Activated CD4-positive, alpha-beta T cell treated with anti-CD3 and anti-CD28 coated beads, Interleukin-2, amount 50 U/mL, for 24 hours (primary cell): ENCODE measurements around the gene FKRP.
A peak's percentile ranks its signal among the peaks of the same experiment; 100 is the strongest.
"Not testable (repeated sequence)": the region's sequence is repeated elsewhere in the genome, so short reads cannot be mapped to it uniquely, and the experiment has no call there.

Source experiments
- DNase-seq, 2 donors: peaks; one replicate each; pipeline ENCODE4 v3.0.0-alpha.2; 2020; ENCODE audit warnings: low read depth in 1 of 2, low spot score in 1 of 2

The FKRP gene

GRCh38 chr19:46756544-46756888 is 10.7 kb downstream of the FKRP start:
- no peak for DNase-seq

- no peak for DNase-seq
These were observed 13.3 kb downstream of the FKRP start for GRCh38 chr19:46759206-46759605.

DNA sequence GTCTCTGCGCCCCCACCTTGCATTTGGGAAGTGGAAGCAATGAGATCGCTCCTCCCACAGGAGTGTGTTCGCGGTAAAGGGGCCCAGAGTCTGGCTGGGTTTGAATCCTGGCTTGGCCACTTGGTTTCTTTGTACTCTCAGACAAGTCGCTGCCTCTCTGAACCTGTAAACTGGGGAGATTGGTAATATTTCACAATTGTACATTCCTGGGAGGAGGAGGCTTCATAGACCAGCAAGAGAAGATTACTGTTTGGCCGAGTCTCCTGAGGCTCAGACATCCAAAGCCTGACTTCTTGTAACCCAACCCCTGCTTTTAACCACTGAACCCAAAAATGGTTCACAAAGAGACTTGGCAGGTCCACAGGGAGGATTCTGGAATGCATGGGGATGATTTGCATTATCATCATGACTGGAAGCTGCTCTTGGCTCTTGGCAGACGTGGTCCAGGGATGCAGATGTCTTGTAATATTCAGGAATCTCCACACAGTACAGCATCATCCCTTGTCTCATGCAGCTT is 14.0 kb downstream of the FKRP start:
- no peak for DNase-seq

DNA sequence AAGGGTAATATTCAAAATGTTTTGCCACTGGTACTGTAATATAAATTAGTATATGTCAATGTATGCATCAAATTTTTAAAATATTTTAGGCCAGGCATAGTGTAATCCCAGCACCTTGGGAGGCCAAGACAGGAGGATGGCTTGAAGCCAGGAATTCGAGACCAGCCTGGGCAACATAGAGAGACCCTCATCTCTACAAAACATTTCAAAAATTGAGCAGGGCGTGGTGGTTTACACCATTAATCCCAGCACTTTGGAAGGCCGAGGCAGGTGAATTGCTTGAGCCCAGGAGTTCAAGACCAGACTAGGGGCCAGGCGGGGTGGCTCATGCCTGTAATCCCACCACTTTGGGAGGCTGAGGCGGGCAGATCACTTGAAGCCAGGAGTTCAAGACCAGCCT is 14.5 kb downstream of the FKRP start:
- no peak for DNase-seq

GRCh38 chr19:46760897-46761296 is 15.0 kb downstream of the FKRP start:
- not testable (repeated sequence) for DNase-seq

- DNase-seq = no peak
These were observed 15.6 kb downstream of the FKRP start for GRCh38 chr19:46761418-46761831.

GRCh38 chr19:46762245-46762890 is 16.5 kb downstream of the FKRP start:
- no peak for DNase-seq

DNA sequence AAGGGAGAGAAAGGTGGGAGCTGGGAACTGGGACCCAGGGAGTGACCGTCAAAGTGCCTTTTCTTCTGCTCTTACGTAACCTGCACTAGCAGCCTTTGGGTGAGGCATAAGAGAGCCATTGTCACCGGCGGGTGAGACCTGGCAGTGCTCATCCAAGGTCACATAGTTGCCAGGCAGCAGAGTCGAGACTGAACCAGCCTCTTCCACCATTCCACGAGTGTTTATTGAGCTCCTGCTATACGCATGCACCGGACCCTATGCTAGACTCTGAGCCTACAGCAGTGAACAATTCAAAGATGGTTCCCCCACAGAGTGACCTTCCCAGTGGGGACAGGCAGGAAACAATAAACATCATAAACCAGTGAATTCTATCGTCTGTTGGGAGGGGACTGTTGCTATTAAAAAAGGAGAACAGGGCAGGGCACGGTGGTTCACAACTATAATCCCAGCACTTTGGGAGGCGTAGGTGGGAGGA is 19.0 kb downstream of the FKRP start:
- DNase-seq = no peak

- peak in 1 of 2 donors; percentile 55 for DNase-seq
These were observed 20.9 kb downstream of the FKRP start for GRCh38 chr19:46766569-46767317.

DNA sequence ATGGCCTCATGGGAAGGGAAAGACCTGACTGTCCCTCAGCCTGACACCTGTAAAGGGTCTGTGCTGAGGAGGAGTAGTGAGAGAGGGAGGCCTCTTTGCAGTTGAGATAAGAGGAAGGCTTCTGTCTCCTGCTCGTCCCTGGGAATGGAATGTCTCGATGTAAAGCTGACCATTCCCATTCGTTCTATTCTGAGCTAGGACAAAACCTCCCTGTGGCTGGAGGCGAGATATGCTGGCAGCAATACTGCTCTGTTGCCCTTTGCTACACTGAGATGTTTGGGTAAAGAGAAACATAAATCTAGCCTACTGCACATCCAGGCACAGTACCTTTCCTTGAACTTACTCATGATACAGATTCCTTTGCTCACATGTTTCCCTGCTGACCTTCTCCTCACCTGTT is 22.9 kb downstream of the FKRP start:
- DNase-seq = not testable (repeated sequence)

- DNase-seq = no peak
These were observed 26.5 kb downstream of the FKRP start for GRCh38 chr19:46772170-46773017.

DNA sequence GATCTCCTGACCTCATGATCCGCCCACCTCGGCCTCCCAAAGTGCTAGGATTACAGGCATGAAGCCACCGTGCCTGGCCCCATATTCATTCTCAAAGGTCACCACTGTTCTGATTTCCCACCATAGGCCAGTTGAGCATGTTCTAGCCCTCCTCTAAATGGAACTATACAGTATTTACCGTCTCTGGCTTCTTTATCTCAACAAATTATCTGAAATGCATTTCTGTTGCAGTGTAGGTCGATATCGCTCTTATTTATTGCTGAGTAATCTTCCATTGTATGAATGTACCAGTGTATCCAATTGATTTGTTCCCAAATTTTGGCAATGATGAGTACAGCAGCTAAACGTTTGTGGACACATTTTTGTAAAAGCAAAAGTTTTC is 27.2 kb downstream of the FKRP start:
- DNase-seq = no peak

GRCh38 chr19:46775642-46776258 is 29.9 kb downstream of the FKRP start:
- DNase-seq = no peak

GRCh38 chr19:46776927-46777911 is 31.4 kb downstream of the FKRP start:
- DNase-seq = no peak

DNA sequence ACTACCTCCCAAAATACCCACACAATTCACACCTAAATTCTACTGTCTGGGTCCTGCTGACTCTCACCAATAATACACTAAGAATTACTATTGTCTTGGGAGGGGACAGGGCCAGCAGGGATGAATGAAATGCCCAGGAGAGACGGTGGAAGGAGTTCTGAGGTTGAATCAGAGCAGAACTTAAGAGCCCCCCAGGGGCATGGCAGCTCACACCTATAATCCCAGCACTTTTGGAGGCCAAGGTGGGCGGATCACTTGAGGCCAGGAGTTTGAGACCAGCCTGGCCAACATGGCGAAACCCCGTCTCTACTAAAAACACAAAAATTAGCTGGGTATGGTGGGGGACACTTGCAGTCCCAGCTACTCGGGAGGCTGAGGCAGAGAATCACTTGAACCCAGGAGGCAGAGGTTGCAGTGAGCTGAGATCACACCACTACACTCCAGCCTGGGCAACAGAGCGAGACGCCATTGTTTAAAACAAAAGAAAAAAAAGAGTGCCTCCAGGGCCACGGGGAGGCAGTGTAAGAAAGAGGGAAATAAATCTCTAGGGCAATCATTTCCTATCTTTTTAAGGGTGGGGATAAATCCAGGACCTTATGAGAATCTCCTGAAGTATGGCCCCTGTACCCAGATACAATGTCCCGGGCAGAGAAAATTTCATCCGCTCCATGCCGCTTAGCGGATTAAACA is 32.2 kb downstream of the FKRP start:
- DNase-seq = not testable (repeated sequence)

GRCh38 chr19:46782355-46783019 is 36.6 kb downstream of the FKRP start:
- no peak for DNase-seq

GRCh38 chr19:46783670-46784069 is 37.8 kb downstream of the FKRP start:
- no peak for DNase-seq

GRCh38 chr19:46784262-46785053 is 38.6 kb downstream of the FKRP start:
- peak; percentile 37 to 49 for DNase-seq
